Measurements from ENCODE around the gene IRX4. TPM values are rescaled to one million over a fixed set of nuclear protein-coding genes. Genes with fewer than 3 reads are reported as not detected.

The IRX4 gene
- not detected in 2 replicates for total RNA-seq

DNA sequence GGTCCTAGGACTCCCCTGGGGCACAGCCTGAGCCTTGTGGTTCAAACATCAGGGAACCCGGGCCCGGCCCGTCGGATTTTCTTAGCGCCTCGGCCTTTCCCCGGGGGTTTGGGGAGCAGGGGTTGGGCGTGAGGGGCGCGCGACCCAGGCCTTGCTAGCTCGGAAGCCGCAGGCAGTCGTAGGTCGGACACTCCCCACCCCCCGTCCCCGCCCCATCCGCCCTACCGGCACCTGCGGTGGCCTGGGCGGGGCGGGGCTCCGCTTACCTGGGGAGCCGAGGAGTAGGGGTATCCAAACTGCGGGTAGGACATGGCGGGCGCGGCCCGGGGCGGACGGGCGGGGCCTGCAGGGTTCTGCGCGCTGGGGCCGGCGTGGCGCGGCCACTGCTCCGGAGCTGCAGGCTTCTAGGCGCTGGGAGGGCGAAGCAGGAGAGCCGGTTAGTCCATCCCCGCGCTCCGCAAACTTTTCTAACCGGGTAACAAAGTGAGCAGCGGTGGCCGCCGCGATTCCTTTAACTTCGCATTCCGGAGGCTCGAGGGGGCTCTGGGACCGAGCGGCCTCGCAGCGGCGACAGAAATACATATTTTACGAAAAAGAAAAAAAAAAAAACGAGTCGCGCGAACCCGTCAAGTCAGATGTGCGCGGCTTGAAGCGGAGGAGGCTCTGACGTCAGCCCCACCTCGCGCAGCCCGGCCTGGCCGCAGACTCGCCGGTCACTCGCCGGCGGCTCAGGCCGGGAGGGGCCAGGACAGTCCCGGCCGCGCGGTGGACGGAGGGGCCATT is at the start of gene IRX4:
Gene IRX4, minus strand, starts transcription at position 589 of the 783 bp plus-strand sequence. Its CDS starts 278 bp downstream, at position 311.
- DNase-seq (ENCODE audit: extremely low read depth, low read depth, low spot score), result no peak

DNA sequence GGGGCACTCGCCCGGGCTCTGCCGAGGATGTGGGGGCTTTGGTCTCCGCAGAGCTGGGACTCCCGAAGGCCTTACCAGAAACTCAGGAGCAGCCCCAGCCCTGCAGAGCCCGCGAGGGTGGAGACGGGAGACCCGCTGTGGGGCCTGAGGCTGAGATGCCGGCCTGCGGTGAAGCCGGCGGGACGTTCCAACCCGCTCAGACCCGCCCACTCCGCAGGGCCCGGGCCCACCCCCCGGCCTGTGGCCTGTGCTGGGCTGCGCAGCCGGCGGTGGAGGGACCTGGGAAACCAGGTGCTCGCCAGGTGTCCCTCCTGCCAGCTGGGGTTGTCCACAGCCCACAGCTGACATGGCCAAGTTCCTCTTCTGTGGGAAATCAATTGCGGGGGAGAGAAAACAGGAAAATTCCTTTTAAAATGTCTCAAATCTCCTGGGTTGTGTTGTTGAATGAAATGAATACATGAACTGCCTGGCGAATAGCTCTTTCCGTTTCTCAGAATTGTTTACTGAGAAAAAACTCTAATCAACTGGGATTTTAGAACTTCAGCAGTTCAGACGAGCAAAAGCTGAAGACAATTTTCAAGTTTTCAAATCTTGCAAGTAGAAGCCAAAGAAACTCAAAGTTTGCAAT is 49.0 kb upstream of the IRX4 start:
- no peak for DNase-seq (ENCODE audit: extremely low read depth, low read depth, low spot score)

DNA sequence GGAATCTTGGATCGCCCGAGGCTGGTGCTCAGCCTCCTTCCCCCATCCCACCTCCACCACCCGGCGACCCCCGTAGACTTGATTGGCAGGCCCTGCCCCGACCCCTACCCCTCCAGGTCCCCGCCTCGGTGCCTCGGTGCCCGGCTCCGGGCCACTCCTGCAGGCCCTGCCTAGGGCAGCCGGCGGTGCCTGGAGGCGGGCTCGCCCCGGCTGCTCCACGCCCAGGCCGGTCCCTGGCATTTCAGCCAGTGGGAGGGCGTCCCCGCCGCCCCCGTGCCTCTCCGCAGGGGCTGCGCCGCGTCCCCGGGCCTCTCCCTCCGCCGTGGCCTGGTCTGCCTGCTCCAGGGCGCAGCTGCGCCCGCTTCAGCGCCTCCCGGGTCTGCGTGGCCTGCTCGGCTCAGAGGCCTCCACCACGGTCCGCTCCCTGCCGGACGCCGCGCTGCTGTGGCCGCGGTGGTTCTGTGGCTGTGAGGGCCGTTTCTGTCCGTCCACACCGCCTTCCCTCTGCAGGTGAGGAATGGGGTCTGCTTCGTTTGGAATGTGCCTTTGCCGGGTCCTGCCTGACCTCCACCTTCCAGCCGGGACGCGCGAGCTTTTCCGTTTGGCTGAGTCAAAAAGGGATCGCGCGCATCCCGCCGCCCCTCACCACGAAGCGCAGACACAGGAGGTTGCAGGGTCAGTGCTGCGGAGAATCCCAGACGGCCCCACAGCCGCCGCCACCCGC is 48.3 kb upstream of the IRX4 start:
- no peak for DNase-seq (ENCODE audit: extremely low read depth, low read depth, low spot score)

DNA sequence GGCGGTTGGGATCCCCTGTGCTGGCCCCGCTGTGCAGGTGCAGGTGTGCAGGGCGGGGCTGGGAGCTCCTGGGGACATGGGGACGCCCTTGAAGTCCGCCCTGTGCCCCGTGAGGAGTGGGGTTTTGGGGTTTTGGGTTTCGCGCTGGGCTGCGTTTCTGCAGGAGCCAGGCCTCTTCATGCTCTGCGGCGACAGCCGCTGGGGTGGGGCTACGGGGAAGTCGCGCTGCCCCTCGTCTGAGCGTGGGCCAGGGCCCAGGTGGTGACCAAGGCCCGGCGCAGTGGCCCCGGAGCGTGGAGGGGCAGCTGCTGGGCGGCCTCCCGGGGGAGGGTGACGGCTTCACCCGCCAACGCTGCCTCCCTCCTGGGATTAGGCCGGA is 47.8 kb upstream of the IRX4 start:
- DNase-seq (ENCODE audit: extremely low read depth, low read depth, low spot score), result no peak

DNA sequence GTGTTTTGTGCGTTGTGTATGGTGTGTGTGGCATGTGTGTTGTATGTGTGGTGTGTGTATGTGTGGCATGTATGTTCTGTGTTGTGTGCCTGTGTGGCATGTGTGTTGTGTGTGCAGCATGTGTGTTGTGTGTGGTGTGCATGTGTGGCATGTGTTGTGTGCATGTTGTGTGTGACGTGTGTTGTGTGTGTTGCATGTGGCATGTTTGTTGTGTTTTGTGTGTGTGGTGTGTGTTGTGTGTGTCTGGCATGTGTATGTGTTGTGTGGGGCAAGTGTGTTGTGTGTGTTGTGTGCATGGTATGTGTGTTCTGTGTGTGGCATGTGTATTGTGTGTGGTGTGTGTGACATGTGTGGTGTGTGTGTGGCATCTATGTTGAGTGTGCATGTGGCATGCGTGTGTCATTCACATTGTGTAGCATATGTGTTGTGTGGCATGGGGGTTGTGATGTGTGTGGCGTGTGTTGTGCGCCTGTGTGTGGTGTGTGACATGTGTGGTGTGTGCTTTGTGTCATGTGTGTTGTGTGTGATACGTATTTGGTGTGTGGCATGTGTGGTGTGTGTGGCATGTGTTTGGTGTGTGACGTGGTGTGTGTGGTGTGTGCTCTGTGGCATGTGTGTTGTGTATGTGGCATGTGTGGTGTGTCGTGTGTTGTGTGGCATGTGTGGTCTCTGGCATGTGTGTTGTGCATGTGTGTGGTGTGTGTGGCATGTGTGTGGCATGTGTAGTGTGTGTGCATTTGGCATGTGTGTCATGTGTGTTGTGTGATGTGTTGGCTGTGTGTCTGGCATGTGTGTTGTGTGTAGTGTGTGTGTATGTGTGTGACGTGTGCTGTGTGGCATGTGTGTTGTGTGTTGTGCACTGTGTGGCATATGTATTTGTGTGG is 46.6 kb upstream of the IRX4 start:
- DNase-seq (ENCODE audit: extremely low read depth, low read depth, low spot score), result no peak

DNA sequence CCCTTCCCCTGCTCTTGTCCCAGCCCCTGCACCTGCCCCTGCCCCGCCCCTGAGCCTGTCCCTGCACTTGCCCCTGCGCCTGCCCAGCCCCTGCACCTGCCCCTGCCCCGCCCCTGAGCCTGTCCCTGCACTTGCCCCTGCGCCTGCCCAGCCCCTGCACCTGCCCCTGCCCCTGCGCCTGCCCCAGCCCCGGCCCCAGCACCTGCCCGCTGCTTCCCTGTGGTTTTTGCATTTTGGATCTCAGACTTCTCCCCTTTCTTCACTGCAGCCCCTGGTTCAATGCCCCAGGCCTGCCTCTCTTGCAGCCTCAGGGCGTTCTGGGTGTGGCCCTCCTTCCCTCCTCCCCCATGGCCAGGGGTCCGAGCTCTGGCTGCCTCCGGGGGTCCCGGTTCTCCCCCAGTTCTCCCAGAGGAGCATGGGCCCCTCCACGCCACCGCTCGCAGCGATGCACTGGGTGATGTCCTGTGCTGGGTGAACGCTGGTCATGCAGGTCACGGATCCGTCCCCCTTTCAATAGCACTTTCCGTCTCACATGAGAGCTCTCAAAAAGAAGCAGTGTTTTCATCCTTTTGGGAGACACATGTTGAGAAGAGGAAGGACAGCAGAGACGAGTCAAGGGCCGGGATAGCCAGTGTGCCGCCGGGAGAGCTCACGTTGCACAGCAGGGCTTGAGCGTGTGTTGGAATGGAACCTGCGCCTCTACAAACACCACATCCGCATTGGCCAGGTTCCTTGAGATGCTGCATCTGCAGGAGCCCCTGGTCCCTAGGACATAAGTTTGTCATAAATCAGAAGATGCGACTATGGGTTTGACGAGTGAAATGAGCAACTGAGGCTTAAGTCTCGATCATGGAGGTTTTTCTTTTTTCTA is 44.0 kb upstream of the IRX4 start:
- no peak for DNase-seq (ENCODE audit: extremely low read depth, low read depth, low spot score)

DNA sequence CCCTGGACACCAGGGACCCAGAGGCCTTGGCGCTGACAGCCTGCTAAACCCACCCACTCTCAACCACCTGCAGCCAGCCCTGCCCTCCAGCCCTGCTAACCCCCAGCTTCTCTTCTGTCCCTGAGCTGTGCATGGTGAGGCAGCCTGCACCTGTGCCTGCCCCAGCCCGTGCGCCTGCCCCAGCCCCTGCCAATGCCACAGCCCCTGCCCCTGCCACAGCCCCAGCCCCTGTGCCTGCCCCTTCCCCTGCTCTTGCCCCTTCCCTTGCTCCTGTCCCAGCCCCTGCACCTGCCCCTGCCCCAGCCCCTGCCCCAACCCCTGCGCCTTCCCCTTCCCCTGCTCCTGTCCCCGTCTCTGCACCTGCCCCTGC is 43.3 kb upstream of the IRX4 start:
- DNase-seq (ENCODE audit: extremely low read depth, low read depth, low spot score), result no peak

DNA sequence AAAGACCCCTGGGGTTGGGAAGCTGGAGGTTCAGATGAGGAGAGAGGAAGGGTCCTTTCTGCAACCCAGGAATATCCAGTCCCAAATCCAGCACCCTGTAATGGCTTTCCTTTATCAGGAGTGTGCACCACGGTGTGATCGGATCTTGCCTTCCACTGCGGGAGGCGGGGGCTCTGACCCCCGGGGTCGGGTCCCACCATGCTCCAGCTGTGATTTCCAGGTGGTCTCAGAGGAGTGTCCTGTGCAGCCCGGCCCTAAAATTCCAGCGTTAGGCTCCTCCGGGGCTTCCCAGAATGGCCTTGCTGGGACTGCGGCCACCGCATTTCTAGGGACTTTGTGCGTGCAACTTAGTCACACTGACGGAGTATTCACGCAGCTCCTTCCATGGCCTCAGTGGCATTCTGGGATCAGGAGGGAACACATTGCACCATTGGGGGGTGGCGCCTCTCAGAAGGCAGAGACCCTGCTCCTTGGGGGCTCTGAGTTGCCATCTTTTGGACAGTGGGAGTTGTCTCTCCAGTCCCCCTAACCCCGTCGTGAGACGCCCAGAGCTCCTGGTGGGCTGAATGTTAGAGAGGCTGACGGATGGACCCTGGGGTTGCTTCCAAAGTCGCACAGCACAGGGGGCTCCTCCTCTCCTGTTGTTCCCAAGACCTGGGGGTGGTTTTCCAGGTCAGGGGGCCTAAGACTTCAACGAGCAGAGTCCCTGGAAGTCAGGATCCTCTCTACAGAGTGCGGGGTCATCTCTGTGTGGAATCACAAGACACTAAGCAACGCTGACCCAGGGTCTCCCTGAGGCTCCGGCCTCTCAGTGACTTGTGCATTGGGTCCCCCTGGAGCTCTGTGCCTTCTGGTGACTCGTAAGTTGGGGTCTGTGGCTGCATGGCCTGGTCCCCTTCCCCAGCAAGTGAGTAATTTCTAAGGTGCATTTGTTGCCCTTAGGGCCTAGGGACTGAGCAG is 42.7 kb upstream of the IRX4 start:
- no peak for DNase-seq (ENCODE audit: extremely low read depth, low read depth, low spot score)

DNA sequence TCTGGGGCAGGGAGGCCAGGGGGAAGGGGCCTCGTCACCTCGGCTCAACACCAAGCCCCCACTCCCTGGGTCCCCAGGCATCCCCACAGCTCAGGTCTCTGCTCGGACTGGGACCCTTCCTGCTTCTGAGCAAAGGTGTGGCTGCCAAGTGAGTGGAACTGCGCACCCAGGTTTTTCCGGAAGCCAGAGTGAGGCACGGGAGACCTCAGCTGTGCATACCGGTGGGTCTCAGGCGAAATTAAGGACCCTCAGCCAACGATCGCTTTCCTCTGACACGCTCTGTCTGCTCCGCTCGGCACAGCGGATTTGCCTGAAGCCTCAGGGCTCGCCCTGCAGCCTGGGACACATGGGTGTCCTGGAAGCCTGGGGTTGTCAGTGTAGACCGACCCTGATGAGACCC is 41.0 kb upstream of the IRX4 start:
- no peak for DNase-seq (ENCODE audit: extremely low read depth, low read depth, low spot score)

DNA sequence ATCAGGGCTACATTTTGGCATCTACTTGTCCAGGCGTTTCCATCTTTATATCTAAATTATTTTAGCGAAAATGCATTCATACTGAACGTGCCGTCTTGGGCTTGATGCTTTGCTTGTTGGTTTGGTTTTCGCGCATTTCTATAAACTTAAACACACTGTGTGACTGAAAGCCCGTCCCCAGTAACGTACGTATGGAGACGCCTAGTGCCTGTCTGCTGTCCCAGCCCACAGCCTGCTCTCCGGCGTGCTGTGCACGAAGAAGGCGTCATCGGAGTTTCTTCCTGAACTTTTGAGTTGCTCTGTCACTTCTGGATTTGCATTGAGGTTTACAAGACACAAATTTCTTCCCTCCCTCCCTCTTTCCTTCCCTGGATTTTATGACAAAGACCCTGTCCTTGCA is 40.6 kb upstream of the IRX4 start:
- DNase-seq (ENCODE audit: extremely low read depth, low read depth, low spot score), result no peak

DNA sequence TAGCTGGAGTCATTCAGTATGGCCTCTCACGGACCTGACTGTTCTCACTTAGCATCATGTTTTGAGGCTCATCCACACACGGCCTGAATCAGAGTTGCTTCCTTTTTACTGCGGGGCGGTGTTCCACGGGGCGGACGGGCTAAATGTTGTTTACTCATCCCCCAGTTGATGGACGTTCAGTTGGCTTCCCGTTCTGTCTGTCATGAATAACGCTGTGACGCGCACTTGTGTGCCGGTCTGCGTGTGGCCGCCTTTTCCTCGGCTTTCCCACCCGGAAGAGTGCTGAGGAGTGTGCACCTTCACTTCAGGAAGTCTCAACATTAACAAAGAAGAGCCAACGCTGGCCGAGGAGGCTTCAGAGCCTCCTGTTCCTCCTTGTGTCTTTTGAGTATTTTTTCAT is 39.0 kb upstream of the IRX4 start:
- no peak for DNase-seq (ENCODE audit: extremely low read depth, low read depth, low spot score)

DNA sequence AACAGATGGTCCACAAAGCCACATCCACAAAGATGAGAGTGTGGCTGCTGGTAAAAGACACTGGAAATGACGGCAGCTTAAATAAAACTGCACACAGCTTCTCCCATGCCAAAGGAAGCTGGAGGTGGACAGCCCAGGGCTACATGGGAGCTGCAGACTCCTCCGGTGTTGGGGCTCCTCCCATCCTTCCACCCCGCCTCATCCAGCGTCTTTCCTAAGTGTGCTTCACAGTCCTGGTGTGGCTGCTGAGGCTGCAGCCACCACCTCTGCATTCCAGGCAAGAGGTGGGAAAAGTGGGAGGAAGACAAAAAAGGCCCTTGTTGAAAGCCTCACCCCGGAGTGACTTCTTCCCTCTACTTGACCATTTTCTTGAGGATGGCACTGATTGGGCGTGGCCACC is 37.0 kb upstream of the IRX4 start:
- no peak for DNase-seq (ENCODE audit: extremely low read depth, low read depth, low spot score)

DNA sequence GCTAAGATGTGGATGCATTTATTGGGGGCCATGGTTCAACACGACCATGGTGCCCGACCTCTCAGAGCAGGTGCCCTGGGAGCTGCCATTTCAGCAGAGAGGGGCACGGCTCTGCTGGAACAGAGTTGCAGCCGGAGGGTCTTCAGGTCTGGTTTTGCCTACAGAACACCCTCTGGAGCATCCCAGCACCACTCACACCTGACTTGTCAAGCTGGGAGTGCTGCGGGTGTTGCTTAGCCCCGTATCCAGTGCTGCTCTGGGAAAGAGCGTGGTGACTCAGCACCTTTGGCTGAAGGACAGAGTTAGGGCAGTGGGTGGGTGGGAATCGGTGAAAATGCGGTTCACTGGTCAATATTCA is 36.5 kb upstream of the IRX4 start:
- no peak for DNase-seq (ENCODE audit: extremely low read depth, low read depth, low spot score)

DNA sequence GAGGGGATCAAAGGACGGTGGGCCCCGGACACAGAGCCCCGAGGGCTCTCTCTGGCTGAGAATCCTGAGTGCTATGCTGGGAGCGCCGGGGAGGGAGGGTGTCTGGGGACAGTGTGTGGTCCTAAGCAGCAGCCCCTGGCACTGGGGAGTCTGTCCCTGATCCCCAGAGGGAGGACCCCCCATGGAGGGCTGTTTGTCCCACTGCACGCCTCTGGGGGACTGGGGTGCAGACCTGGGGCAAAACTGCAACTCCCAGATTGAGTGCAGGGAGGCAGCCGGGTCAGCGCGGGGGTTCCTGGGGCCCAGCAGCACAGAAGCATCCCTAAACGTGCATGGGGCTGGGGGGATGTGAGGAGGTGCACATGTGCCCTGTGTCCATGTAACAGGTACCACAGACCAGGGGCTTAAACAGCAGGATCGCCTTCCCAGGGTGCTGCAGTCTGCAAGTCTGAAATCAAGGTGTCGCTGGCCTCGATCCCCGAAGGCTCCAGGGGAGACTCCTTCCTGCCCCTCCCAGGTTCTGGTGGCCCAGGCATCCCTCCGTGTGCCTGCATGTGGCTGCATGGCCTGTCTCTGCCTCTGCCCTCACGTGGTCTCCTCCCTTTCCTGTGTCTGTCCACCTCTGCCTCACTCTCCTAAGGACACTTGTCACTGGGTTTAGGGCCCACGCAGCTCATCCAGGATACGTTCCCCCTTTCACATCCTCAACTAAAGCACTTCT is 35.9 kb upstream of the IRX4 start:
- DNase-seq (ENCODE audit: extremely low read depth, low read depth, low spot score), result no peak

DNA sequence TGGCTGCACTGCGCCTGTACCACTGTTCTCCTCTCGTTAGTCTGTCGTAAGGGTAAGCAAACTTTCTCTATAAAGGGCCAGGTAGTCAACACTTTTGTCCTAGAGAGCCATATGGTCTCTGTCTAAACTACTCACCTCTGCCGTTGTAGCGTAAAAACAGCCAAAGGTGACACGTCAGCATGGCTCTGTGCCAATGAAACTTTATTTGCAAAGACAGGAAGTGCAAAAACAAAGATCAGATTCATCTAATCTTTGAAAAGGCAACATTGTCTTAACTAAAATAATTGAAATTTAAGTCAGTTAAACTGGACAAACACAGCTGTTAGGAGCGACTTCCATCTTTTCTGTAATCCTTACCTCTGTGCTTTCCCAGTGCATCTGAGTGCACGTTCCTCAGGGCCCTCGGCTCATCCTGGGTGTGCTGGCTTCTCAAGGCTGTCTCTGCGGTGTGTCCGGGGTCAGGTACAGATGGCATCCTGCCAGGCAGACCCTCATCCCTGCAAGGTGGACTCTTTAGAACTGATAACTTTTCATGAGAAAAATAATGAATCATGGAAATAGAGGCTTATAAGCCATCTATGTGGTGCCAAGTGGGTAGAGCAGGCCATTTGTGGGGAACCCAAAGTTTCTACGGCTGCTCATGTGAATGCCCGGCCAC is 35.2 kb upstream of the IRX4 start:
- no peak for DNase-seq (ENCODE audit: extremely low read depth, low read depth, low spot score)

DNA sequence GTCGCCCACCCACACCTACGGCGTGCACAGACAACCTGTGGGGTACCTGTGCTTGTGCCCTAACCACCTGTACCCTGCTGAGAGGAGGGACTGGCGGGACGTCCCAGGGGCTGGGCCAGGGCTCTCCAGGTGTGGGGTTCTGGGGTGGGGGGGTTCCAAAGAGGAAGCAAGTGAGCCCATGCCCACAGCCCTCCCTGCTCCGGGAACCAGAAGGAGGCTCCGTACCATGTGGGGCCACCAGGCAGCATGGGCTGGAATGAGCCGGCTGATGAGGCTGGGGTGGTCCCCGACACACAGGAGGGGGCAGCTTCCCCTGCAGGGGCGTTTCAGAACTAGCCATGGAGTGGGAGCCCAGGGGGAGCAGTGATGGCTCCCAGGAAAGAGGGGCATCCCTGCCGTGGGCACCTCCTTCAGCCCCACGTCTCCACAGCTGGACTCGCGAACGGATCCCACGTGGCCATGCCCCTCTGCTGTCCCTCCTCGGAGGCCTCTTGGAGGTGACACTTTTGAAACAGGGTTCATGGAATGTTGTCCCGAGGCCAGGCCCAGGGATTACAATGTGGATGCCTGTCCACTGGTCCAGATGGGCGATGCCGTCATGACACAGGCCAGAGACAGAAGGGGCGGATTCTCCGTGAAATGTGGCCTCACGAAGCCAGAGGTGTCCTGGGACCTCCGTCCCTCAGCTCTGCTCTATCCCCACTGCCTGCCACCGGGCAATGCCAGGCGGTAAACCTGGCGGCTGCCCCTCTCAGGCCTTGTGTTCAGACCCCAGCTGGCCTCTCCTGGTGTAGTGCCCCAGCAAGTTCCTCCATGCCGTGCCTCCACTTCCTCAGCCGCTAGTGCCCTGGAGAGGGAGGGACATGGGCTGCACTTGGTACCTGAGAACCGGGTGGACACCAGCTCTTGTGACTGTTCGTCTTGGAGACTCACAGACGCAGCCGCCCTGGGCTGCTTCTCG is 33.6 kb upstream of the IRX4 start:
- no peak for DNase-seq (ENCODE audit: extremely low read depth, low read depth, low spot score)

DNA sequence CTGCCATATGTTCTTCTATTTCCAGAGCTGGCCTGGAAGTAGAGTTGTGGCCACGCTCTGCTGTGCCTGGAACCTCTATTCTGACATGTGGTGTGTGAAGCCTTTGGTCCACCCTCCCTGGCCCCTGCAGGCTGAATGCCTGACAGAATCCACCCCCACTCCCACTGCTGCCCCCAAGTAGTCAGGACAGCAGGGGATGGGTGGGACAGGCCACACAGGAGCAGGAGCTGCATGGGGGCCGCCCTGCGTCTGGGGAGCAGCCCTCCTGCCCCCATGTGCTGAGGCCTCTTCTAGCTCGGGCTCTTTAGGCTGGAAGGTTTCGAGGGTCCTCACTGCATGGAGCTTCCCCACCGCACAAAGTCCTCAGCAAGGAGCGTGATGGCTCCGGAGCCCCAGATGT is 32.6 kb upstream of the IRX4 start:
- no peak for DNase-seq (ENCODE audit: extremely low read depth, low read depth, low spot score)

Measured in glomerular endothelial cell (primary cell).